Chondrocyte (in vitro differentiated cells): ENCODE data around the gene ASPRV1. TPM values are rescaled to one million over a fixed set of nuclear protein-coding genes. Genes with fewer than 3 reads are reported as not detected.

Experiments
- DNase-seq: peaks from one replicate; pipeline ENCODE4 v3.0.0; 2021; ENCODE audit warnings: mixed read lengths, low spot score
- H3K27ac Mint-ChIP-seq: one replicate; pipeline ENCODE4 v1.8.0; 2021; ENCODE audit warnings: mild to moderate bottlenecking, moderate library complexity, mixed read lengths; ENCODE audit not compliant: unreplicated experiment
- H3K27me3 Mint-ChIP-seq: 2 replicates; pipeline ENCODE4 v1.8.0; 2021; ENCODE audit warnings: low read depth, mixed read lengths
- H3K36me3 Mint-ChIP-seq: 2 replicates; pipeline ENCODE4 v1.8.0; 2021; ENCODE audit warnings: low read depth, mixed read lengths
- H3K4me1 Mint-ChIP-seq: 2 replicates; pipeline ENCODE4 v1.8.0; 2021; ENCODE audit warnings: low read depth, mild to moderate bottlenecking, mixed read lengths
- H3K4me3 Mint-ChIP-seq: one replicate; pipeline ENCODE4 v1.8.0; 2021; ENCODE audit warnings: mild to moderate bottlenecking, moderate library complexity, mixed read lengths; ENCODE audit not compliant: unreplicated experiment
- H3K9me3 Mint-ChIP-seq: 2 replicates; pipeline ENCODE4 v1.8.0; 2021; ENCODE audit warnings: low read depth, mixed read lengths
- total RNA-seq: library from RNA; stranded (reverse); gene quantifications from 3 replicates; pipeline ENCODE4 v1.2.1, GENCODE V29; 2021
- TF ChIP-seq, protein P1 (sequence below): fragments of 200-600 bp; sonication (generic); IDR thresholded peaks from 2 replicates; pipeline ENCODE4 v1.5.0; 2021; ENCODE audit warnings: antibody characterized with exemption, mild to moderate bottlenecking, moderate library complexity

The ASPRV1 gene
- total RNA-seq, 1 donor from 2014 or later, result 0.35 TPM

DNA sequence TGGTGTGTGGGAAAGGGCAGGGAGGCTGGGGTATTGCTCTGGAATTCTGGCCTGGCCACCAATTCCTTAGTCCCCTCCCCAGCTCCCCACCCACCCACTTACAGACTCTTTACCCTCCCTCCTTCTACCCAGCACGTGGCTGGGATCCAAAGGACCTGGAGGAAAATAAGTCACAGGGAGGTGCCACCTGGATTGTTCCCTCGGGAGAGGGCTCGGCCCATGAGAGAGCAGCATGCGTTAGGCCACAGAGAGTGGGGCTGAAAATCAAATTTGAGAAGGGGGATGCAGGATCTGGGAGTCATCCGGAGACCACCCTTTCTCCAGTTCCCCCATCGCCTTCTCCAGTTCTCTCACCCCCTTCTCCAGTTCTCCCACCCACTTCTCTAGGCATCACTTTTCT lies 3.0 kb downstream of the ASPRV1 start:
- Mint-ChIP-seq H3K9me3 (no peaks in the 10 kb centered on the region), H3K36me3 (no peaks in the 10 kb centered on the region), H3K4me1 (no peaks in the 10 kb centered on the region), H3K27me3 (peaks cover 31% of the 10 kb centered on the region), H3K27ac (no peak overlapping the region), H3K4me3 (no peak overlapping the region)
- DNase-seq, result no peak
- TF ChIP-seq, protein P1, sequence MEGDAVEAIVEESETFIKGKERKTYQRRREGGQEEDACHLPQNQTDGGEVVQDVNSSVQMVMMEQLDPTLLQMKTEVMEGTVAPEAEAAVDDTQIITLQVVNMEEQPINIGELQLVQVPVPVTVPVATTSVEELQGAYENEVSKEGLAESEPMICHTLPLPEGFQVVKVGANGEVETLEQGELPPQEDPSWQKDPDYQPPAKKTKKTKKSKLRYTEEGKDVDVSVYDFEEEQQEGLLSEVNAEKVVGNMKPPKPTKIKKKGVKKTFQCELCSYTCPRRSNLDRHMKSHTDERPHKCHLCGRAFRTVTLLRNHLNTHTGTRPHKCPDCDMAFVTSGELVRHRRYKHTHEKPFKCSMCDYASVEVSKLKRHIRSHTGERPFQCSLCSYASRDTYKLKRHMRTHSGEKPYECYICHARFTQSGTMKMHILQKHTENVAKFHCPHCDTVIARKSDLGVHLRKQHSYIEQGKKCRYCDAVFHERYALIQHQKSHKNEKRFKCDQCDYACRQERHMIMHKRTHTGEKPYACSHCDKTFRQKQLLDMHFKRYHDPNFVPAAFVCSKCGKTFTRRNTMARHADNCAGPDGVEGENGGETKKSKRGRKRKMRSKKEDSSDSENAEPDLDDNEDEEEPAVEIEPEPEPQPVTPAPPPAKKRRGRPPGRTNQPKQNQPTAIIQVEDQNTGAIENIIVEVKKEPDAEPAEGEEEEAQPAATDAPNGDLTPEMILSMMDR, result no peak

DNA sequence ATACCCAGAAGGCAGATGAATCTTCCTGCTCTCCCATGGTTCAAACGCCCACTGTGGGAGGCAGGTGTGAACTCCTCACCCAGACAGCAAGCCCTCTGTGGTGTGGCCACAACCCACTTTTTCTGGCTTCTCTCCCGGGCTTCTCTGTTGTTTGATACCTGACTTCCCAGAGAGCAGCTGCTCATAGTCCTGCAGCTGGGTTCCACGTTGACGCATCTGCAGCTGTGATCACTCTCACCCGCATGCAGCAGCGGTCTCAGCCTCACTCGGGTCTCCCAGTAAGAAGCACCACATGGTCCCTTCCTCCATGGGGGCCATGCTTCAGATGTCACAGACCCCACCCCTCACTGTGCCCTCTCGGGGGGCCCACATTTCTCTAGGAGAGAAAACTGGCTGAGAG lies 3.5 kb downstream of the ASPRV1 start:
- TF ChIP-seq, protein P1, result no peak
- Mint-ChIP-seq H3K4me1 (no peaks in the 10 kb centered on the region), H3K4me3 (no peak overlapping the region), H3K9me3 (no peaks in the 10 kb centered on the region), H3K36me3 (no peaks in the 10 kb centered on the region), H3K27ac (no peak overlapping the region), H3K27me3 (peaks cover 31% of the 10 kb centered on the region)
- DNase-seq, result no peak

DNA sequence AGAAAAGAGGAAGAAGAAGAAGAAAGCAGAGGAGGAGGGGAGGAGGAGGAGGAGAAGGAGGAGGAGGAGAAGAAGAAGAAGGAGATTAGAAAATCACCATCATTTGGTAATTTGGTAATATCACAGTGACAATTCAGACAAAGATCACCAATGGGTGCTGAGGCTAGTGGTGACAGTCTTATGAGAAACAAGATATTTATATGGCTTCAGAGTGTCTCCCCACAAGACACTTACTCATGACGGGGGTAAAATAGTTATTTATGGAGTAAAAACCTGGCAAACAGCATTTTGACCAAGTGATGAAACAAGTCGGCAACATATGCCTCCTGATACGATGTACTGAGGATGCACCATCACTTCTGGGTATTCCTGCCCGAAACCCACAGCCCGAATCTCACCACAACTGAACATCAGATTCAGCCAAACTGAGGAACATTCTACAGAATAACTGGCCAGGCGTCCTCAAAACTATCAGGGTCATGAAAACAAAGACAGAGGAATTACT lies 4.9 kb downstream of the ASPRV1 start:
- no peak overlapping the region for H3K4me3 Mint-ChIP-seq
- H3K36me3 Mint-ChIP-seq, result no peaks in the 10 kb centered on the region
- no peak overlapping the region for H3K27ac Mint-ChIP-seq
- DNase-seq, result no peak
- peaks cover 31% of the 10 kb centered on the region for H3K27me3 Mint-ChIP-seq
- TF ChIP-seq, protein P1, result no peak
- H3K9me3 Mint-ChIP-seq, result no peaks in the 10 kb centered on the region
- no peaks in the 10 kb centered on the region for H3K4me1 Mint-ChIP-seq

DNA sequence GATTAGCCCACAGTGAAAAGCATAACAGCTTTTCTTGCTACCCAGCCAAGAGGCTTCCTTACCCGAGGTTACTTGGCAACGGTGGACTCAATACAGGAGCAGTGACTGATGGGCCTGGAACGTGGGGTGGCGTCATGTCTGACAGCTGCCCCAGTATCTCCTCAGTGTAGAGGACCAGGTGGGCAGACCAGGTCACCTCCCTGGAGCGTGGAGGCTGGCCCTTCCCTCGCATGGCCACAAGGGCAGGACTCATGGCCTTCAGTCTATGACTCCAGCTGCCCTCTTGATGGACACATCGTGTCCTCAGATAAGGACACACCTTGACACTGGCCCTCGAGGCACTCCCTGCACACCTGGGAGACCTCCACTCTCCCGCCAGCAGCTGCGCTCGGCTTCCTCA lies 6.4 kb downstream of the ASPRV1 start:
- Mint-ChIP-seq H3K4me3 (no peak overlapping the region), H3K9me3 (no peaks in the 10 kb centered on the region), H3K4me1 (no peaks in the 10 kb centered on the region), H3K36me3 (no peaks in the 10 kb centered on the region), H3K27ac (no peak overlapping the region), H3K27me3 (peaks cover 31% of the 10 kb centered on the region)
- TF ChIP-seq, protein P1, result no peak
- no peak for DNase-seq

DNA sequence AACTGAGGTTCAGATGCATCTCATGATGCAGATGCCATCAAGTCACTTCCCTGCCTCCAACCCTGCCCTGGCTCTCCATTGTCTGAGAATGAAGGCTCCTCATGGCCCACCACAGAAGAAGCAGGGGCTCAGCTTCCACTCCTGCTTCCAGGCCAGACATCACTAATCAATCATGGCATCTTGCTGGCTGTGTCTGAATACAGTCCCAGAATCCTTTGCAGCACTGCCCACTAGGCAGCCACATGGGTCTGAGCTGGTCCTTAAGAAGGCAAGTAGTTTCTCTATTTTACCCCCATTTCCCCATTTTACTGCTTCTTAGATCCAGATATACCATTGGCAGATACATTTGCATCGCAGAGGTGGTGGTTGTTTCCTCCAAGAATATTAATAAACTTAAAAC lies 7.3 kb downstream of the ASPRV1 start:
- TF ChIP-seq, protein P1, result no peak
- Mint-ChIP-seq H3K27ac (no peak overlapping the region), H3K36me3 (no peaks in the 10 kb centered on the region), H3K4me3 (no peak overlapping the region), H3K9me3 (no peaks in the 10 kb centered on the region), H3K4me1 (no peaks in the 10 kb centered on the region), H3K27me3 (peaks cover 26% of the 10 kb centered on the region)
- no peak for DNase-seq
